Smooth muscle cell (in vitro differentiated cells): ENCODE measurements around the gene SEC24B. TPM values are rescaled to one million over a fixed set of nuclear protein-coding genes. Genes with fewer than 3 reads are reported as not detected.

Source experiments
- DNase-seq: peaks from one replicate; lab custom pipeline; 2025; ENCODE audit not compliant: unreplicated experiment; lab: John Stamatoyannopoulos, UW
- H2AFZ ChIP-seq: fragments of 200-600 bp; sonication (generic); 2 replicates; pipeline ENCODE4 v1.6.0; 2016; ENCODE audit warnings: antibody characterized with exemption, low read depth, mild to moderate bottlenecking
- H3F3A ChIP-seq: fragments of 200-600 bp; sonication (generic); 2 replicates; pipeline ENCODE4 v1.6.0; 2017; ENCODE audit warnings: antibody characterized with exemption, low read depth
- H3K27ac ChIP-seq: fragments of 200-600 bp; sonication (generic); 2 replicates; pipeline ENCODE4 v1.5.1; 2016; ENCODE audit warnings: low read depth, mild to moderate bottlenecking
- H3K27me3 ChIP-seq: fragments of 200-600 bp; sonication (generic); 2 replicates; pipeline ENCODE4 v1.6.1; 2016; ENCODE audit warnings: low read depth, mild to moderate bottlenecking
- H3K36me3 ChIP-seq: fragments of 200-600 bp; sonication (generic); 2 replicates; pipeline ENCODE4 v1.5.1; 2016; ENCODE audit warnings: low read depth
- H3K4me1 ChIP-seq: fragments of 200-600 bp; sonication (generic); 2 replicates; pipeline ENCODE4 v1.5.1; 2016; ENCODE audit warnings: low read depth
- H3K4me2 ChIP-seq: fragments of 200-600 bp; sonication (generic); 2 replicates; pipeline ENCODE4 v1.6.0; 2016; ENCODE audit warnings: mild to moderate bottlenecking
- H3K4me3 ChIP-seq: fragments of 200-600 bp; sonication (generic); 2 replicates; pipeline ENCODE4 v1.5.1; 2016; ENCODE audit warnings: mild to moderate bottlenecking
- H3K79me2 ChIP-seq: fragments of 200-600 bp; sonication (generic); 2 replicates; pipeline ENCODE4 v1.6.0; 2016; ENCODE audit warnings: low read depth, mild to moderate bottlenecking
- H3K9ac ChIP-seq: fragments of 200-600 bp; sonication (generic); 2 replicates; pipeline ENCODE4 v1.6.0; 2016; ENCODE audit warnings: low read depth
- H3K9me3 ChIP-seq: fragments of 200-600 bp; sonication (generic); replicated peaks from 2 replicates; pipeline ENCODE4 v1.5.1; 2016; ENCODE audit warnings: low read depth
- H4K20me1 ChIP-seq: fragments of 200-600 bp; sonication (generic); 2 replicates; pipeline ENCODE4 v1.6.0; 2016; ENCODE audit warnings: low read depth
- CTCF ChIP-seq: fragments of 200-600 bp; sonication (generic); IDR thresholded peaks from 2 replicates; pipeline ENCODE4 v1.5.1; 2017; ENCODE audit warnings: borderline replicate concordance, mild to moderate bottlenecking, antibody characterized with exemption; ENCODE audit not compliant: insufficient read depth, poor library complexity, severe bottlenecking
- WGBS: methylation state at CpG from one replicate; pipeline ENCODE4 v1.1.7; 2016; ENCODE audit warnings: low lambda C conversion rate; 5-methylcytosine and 5-hydroxymethylcytosine counted together
- polyA plus RNA-seq: library from polyadenylated mRNA; unstranded; fragments of >200 nt; fragmentation: Nextera tagmentation; extraction: Ambion mirVana; gene quantifications from 2 replicates; pipeline ENCODE4 v1.2.1, GENCODE V29; 2016
- total RNA-seq: library from RNA; depleted of rRNA; stranded (reverse); fragments of >200 nt; gene quantifications from 2 replicates; pipeline ENCODE4 v1.2.3, GENCODE V29; 2014

The SEC24B gene
- total and polyA plus RNA-seq, 2 experiments from 2014 or later: 18.3 to 57.5 TPM

- H4K20me1 ChIP-seq: peaks cover 5% of the 10 kb centered on the region
- no peak overlapping the region for H2AFZ ChIP-seq
- peak overlapping the region; percentile 48 for H3K27ac ChIP-seq
- H3K9me3 ChIP-seq: no peaks in the 10 kb centered on the region
- peaks cover 3% of the 10 kb centered on the region for H3K36me3 ChIP-seq
- TF ChIP-seq CTCF: no peak
- peaks cover 8% of the 10 kb centered on the region for H3K4me1 ChIP-seq
- no peak for DNase-seq
- no peaks in the 10 kb centered on the region for H3F3A ChIP-seq
- H3K9ac ChIP-seq: no peak overlapping the region
- H3K79me2 ChIP-seq: peaks cover 11% of the 10 kb centered on the region
- WGBS: 86% methylated on average over 1 of the region's 1 CpG
- no peaks in the 10 kb centered on the region for H3K27me3 ChIP-seq
- H3K4me2 ChIP-seq: no peak overlapping the region
- no peak overlapping the region for H3K4me3 ChIP-seq
Observed at GRCh38 chr4:109429545-109429944, 4.1 kb upstream of the SEC24B start.

GRCh38 chr4:109432203-109432602, 1.4 kb upstream of the SEC24B start:
- H3K36me3 ChIP-seq: peaks cover 3% of the 10 kb centered on the region
- H3K27me3 ChIP-seq: no peaks in the 10 kb centered on the region
- peak overlapping the region; percentile 86 for H3K4me3 ChIP-seq
- peaks cover 29% of the 10 kb centered on the region for H3K4me1 ChIP-seq
- H3K79me2 ChIP-seq: peaks cover 38% of the 10 kb centered on the region
- no peak for TF ChIP-seq CTCF
- H3K9ac ChIP-seq: peak overlapping the region; percentile 96
- H3K4me2 ChIP-seq: peak overlapping the region; percentile 95
- H3K9me3 ChIP-seq: no peaks in the 10 kb centered on the region
- H3K27ac ChIP-seq: peak overlapping the region; percentile 96
- peaks cover 31% of the 10 kb centered on the region for H4K20me1 ChIP-seq
- H2AFZ ChIP-seq: peak overlapping the region; percentile 94
- WGBS: 62% methylated on average over 1 of the region's 1 CpG
- H3F3A ChIP-seq: no peaks in the 10 kb centered on the region
- DNase-seq: no peak

- Histone ChIP-seq H3K27ac (peak overlapping the region; percentile 96), H3K9ac (peak overlapping the region; percentile 96), H3K27me3 (no peaks in the 10 kb centered on the region), H3K4me2 (peak overlapping the region; percentile 95), H3K4me1 (peaks cover 29% of the 10 kb centered on the region), H3K79me2 (peaks cover 42% of the 10 kb centered on the region), H3K4me3 (peak overlapping the region; percentile 86), H3K36me3 (peaks cover 3% of the 10 kb centered on the region), H3F3A (no peaks in the 10 kb centered on the region), H4K20me1 (peaks cover 36% of the 10 kb centered on the region), H3K9me3 (no peaks in the 10 kb centered on the region), H2AFZ (peak overlapping the region; percentile 94)
- DNase-seq: no peak
- 0% methylated on average over 3 of the region's 3 CpGs for WGBS
- TF ChIP-seq CTCF: no peak
Observed at GRCh38 chr4:109432696-109433095, 919 bp upstream of the SEC24B start.
